ENCODE results near the gene CABLES2.

- TF ChIP-seq CTCF (IDR thresholded peaks at IDR 0.05) (no peak), POLR2A (IDR thresholded peaks at IDR 0.05) (no peak)
Measured at GRCh38 chr20:62346398-62347150, 60.5 kb downstream of the CABLES2 start.
